ENCODE data around the gene RAB10.
A peak's percentile ranks its signal among the peaks of the same experiment; 100 is the strongest.

RAB10 gene

GRCh38 chr2:26178246-26178645 is 144.4 kb downstream of the RAB10 start:
- ATAC-seq (ENCODE audit: low read depth) = no peak
- no peak overlapping the region for H3K4me3 ChIP-seq (ENCODE audit: severe bottlenecking)

GRCh38 chr2:26178746-26179436 is 145.0 kb downstream of the RAB10 start:
- peak overlapping the region; percentile 29 for H3K4me3 ChIP-seq (ENCODE audit: severe bottlenecking)
- H3K27ac ChIP-seq (ENCODE audit: poor library complexity, severe bottlenecking) = no peak overlapping the region
- DNase-seq (ENCODE audit: low spot score) (no peak), ATAC-seq (ENCODE audit: low read depth) (peak; percentile 40)
- no peaks in the 10 kb centered on the region for H3K9me3 ChIP-seq (ENCODE audit: severe bottlenecking)
- no peaks in the 10 kb centered on the region for H3K36me3 ChIP-seq (ENCODE audit: low read depth)
- H3K4me1 ChIP-seq (ENCODE audit: insufficient read depth, poor library complexity, severe bottlenecking) = no peaks in the 10 kb centered on the region
- no peak for TF ChIP-seq CTCF (IDR thresholded peaks at IDR 0.05; ENCODE audit: poor library complexity, severe bottlenecking)
- H3K27me3 ChIP-seq (ENCODE audit: insufficient read depth, poor library complexity, severe bottlenecking) = no peaks in the 10 kb centered on the region

More at GRCh38 chr2:26178246-26178645, 144.4 kb downstream of the RAB10 start:
- Histone ChIP-seq H3K27me3 (ENCODE audit: insufficient read depth, poor library complexity, severe bottlenecking) (no peaks in the 10 kb centered on the region), H3K9me3 (ENCODE audit: severe bottlenecking) (no peaks in the 10 kb centered on the region), H3K27ac (ENCODE audit: poor library complexity, severe bottlenecking) (no peak overlapping the region), H3K36me3 (ENCODE audit: low read depth) (no peaks in the 10 kb centered on the region), H3K4me1 (ENCODE audit: insufficient read depth, poor library complexity, severe bottlenecking) (no peaks in the 10 kb centered on the region)
- DNase-seq (ENCODE audit: low spot score) = no peak
- TF ChIP-seq CTCF (IDR thresholded peaks at IDR 0.05; ENCODE audit: poor library complexity, severe bottlenecking) = no peak

GRCh38 chr2:26179446-26179913 is 145.6 kb downstream of the RAB10 start:
- TF ChIP-seq CTCF (IDR thresholded peaks at IDR 0.05; ENCODE audit: poor library complexity, severe bottlenecking) = no peak
- ATAC-seq (ENCODE audit: low read depth) = no peak
- H3K4me3 ChIP-seq (ENCODE audit: severe bottlenecking) = no peak overlapping the region

GRCh38 chr2:26182441-26182840 is 148.6 kb downstream of the RAB10 start:
- no peaks in the 10 kb centered on the region for H3K27me3 ChIP-seq (ENCODE audit: insufficient read depth, poor library complexity, severe bottlenecking)
- DNase-seq (ENCODE audit: low spot score) (no peak), ATAC-seq (ENCODE audit: low read depth) (no peak)
- no peaks in the 10 kb centered on the region for H3K4me1 ChIP-seq (ENCODE audit: insufficient read depth, poor library complexity, severe bottlenecking)
- no peak overlapping the region for H3K27ac ChIP-seq (ENCODE audit: poor library complexity, severe bottlenecking)
- H3K36me3 ChIP-seq (ENCODE audit: low read depth) = no peaks in the 10 kb centered on the region
- H3K4me3 ChIP-seq (ENCODE audit: severe bottlenecking) = no peak overlapping the region
- TF ChIP-seq CTCF (IDR thresholded peaks at IDR 0.05; ENCODE audit: poor library complexity, severe bottlenecking) = no peak
- no peaks in the 10 kb centered on the region for H3K9me3 ChIP-seq (ENCODE audit: severe bottlenecking)

More at GRCh38 chr2:26179446-26179913, 145.6 kb downstream of the RAB10 start:
- no peaks in the 10 kb centered on the region for H3K36me3 ChIP-seq (ENCODE audit: low read depth)
- no peaks in the 10 kb centered on the region for H3K27me3 ChIP-seq (ENCODE audit: insufficient read depth, poor library complexity, severe bottlenecking)
- no peak overlapping the region for H3K27ac ChIP-seq (ENCODE audit: poor library complexity, severe bottlenecking)
- DNase-seq (ENCODE audit: low spot score) = no peak
- no peaks in the 10 kb centered on the region for H3K4me1 ChIP-seq (ENCODE audit: insufficient read depth, poor library complexity, severe bottlenecking)
- H3K9me3 ChIP-seq (ENCODE audit: severe bottlenecking) = no peaks in the 10 kb centered on the region
